ENCODE results near the gene TCF3.

DNA sequence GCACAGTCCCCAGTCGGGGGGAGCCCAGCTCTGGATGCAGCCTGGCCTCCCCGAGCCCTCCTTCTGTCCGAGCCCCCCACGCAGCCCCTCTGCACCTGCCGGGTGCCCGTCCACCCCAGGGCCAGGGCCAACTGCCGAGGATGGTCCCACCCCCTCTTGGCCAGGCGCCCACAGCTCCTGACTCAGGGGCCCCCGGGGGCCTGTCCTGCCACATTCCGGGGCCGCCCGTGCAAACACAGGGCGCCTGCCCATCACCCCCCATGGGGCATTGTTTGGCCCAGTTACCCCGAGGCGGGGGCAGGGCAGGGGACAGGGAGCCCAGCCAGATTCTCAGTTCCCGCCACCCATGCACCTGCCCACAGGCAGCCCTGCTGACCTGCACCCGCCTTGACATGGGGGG lies 5.3 kb upstream of the TCF3 start:
- TF ChIP-seq, protein P1, sequence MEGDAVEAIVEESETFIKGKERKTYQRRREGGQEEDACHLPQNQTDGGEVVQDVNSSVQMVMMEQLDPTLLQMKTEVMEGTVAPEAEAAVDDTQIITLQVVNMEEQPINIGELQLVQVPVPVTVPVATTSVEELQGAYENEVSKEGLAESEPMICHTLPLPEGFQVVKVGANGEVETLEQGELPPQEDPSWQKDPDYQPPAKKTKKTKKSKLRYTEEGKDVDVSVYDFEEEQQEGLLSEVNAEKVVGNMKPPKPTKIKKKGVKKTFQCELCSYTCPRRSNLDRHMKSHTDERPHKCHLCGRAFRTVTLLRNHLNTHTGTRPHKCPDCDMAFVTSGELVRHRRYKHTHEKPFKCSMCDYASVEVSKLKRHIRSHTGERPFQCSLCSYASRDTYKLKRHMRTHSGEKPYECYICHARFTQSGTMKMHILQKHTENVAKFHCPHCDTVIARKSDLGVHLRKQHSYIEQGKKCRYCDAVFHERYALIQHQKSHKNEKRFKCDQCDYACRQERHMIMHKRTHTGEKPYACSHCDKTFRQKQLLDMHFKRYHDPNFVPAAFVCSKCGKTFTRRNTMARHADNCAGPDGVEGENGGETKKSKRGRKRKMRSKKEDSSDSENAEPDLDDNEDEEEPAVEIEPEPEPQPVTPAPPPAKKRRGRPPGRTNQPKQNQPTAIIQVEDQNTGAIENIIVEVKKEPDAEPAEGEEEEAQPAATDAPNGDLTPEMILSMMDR (IDR thresholded peaks at IDR 0.05), result no peak
- no peak for TF ChIP-seq POLR2A (IDR thresholded peaks at IDR 0.05)

Measured in adrenal gland (tissue), 5 donors.